Measurements from ENCODE around the gene BLTP1.

The BLTP1 gene

DNA sequence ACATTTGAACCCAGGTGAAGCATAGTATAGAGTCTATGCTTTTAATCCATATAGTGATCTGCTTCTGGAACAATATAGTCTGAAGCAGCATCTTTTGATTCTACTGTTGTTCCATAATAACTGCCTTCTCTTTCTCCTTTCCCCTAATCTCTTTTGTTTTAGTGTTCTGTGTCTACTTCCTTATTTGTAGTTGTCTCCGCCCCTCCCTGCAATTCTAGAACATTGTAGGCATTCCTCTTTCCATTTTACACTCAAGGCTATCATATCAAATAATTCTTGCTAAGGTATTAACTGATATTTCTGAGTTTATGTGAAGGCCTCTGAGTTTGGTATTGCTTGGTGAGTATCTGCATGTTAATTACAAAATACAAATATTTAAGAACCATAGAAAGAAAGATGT lies 11.6 kb downstream of the BLTP1 start:
- TF ChIP-seq, protein P1, sequence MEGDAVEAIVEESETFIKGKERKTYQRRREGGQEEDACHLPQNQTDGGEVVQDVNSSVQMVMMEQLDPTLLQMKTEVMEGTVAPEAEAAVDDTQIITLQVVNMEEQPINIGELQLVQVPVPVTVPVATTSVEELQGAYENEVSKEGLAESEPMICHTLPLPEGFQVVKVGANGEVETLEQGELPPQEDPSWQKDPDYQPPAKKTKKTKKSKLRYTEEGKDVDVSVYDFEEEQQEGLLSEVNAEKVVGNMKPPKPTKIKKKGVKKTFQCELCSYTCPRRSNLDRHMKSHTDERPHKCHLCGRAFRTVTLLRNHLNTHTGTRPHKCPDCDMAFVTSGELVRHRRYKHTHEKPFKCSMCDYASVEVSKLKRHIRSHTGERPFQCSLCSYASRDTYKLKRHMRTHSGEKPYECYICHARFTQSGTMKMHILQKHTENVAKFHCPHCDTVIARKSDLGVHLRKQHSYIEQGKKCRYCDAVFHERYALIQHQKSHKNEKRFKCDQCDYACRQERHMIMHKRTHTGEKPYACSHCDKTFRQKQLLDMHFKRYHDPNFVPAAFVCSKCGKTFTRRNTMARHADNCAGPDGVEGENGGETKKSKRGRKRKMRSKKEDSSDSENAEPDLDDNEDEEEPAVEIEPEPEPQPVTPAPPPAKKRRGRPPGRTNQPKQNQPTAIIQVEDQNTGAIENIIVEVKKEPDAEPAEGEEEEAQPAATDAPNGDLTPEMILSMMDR (IDR thresholded peaks at IDR 0.05; ENCODE audit: low read depth, low read length) = no peak
- in situ Hi-C loops (cut with HindIII; ENCODE audit: low sequenced_read_pairs) = no loop called here
- no peak for DNase-seq (ENCODE audit: low read depth, low spot score)
- no peak overlapping the region for H3K4me3 ChIP-seq (ENCODE audit: low read depth, low read length)

DNA sequence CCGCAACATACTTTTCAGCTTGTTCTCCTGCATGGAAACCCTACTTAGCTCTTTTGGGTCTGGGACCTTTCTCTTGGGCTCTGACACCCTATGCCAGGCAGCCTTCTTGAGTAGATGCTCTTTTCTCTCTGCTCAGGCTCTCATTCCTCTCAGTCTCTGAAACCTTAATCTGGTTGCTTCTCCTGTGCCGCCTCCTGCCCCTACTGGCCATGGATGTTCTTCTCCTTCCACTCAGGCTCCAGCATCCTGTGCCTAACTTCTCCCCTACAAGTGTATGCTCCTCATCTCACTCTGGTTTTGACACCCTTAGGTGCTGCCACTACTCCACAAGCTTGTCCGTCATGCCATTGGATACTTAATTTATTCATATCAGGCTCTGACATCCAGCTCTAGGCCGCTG lies 15.2 kb downstream of the BLTP1 start:
- no peak for DNase-seq (ENCODE audit: low read depth, low spot score)
- in situ Hi-C loops (cut with HindIII; ENCODE audit: low sequenced_read_pairs) = no loop called here
- no peak overlapping the region for H3K4me3 ChIP-seq (ENCODE audit: low read depth, low read length)
- TF ChIP-seq, protein P1 (IDR thresholded peaks at IDR 0.05; ENCODE audit: low read depth, low read length) = no peak

DNA sequence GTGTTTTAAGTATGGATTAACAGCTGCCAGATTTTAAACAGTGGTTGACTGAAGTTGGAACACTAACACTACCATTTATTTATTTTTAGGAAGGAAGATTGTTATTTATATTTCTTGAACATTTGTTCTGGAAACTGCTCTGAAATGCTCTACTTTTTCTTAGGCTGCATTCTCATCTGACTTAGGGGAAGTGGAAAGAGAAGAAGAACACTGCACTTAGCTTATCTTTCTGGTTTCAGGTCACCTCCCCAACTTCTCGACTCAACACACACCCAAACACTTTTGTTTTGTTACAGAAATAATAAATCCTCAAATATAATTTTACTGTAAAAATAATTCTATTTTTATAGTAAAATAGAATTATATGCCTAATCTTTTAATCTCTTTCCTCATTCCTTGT lies 18.6 kb downstream of the BLTP1 start:
- DNase-seq (ENCODE audit: low read depth, low spot score) = no peak
- TF ChIP-seq, protein P1 (IDR thresholded peaks at IDR 0.05; ENCODE audit: low read depth, low read length) = no peak
- no peak overlapping the region for H3K4me3 ChIP-seq (ENCODE audit: low read depth, low read length)
- in situ Hi-C loops (cut with HindIII; ENCODE audit: low sequenced_read_pairs) = no loop called here

DNA sequence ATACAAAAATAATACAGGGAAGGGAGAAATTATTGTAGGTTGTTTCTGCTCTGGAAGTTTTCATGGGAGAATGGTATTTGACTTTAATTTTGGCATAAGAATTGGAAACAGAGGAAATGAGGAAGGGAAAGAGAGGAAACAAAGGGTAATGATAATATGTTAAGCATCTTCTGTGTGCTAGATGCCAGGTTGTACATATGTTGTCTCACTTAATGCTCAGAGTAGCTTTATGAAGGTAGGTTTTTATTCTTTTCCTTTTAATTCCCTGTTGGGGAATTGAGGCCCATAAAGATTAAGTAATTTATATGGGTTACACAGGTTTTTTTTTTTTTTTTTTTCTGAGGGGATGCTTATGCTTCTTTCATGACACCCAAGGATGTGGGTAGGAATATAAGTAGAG lies 19.2 kb downstream of the BLTP1 start:
- no peak for DNase-seq (ENCODE audit: low read depth, low spot score)
- in situ Hi-C loops (cut with HindIII; ENCODE audit: low sequenced_read_pairs) = no loop called here
- no peak overlapping the region for H3K4me3 ChIP-seq (ENCODE audit: low read depth, low read length)
- TF ChIP-seq, protein P1 (IDR thresholded peaks at IDR 0.05; ENCODE audit: low read depth, low read length) = no peak

DNA sequence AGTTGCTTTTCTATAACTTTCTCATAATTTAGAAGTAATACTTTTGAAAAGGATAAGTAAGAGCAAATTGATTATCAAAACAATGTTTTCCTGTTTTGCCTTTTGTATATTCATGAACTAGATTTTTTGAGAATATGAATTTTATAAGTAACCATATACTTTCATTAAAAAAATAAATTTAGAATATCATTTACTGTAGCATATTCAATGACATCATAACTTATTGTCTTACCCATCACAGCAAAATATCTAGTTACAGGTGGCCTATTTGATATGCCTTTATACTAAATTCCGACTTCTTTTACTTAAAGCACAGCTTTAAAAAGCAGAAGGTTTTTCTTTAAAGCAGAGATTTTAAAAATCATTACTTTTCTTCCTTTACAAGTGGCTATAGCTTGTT lies 20.1 kb downstream of the BLTP1 start:
- no peak overlapping the region for H3K4me3 ChIP-seq (ENCODE audit: low read depth, low read length)
- in situ Hi-C loops (cut with HindIII; ENCODE audit: low sequenced_read_pairs) = no loop called here
- DNase-seq (ENCODE audit: low read depth, low spot score) = no peak
- TF ChIP-seq, protein P1 (IDR thresholded peaks at IDR 0.05; ENCODE audit: low read depth, low read length) = no peak

DNA sequence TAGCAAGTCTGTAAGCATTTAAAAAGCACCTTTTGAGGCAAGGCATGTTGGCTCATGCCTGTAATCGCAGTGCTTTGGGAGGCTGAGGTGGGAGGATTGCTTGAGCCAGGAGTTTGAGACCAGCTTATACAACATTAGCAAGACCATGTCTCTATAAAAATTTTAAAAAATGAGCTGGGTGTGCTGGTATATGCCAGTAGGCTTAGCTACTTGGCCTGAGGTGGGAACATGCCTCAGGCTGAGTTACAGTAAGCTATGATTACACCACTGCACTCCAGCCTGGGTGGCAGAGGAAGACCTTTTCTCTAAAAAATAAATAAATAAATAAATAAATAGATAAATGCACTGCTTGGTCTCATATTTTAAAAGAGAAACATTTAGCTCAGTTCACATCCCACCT lies 26.8 kb downstream of the BLTP1 start:
- in situ Hi-C loops (cut with HindIII; ENCODE audit: low sequenced_read_pairs) = no loop called here
- TF ChIP-seq, protein P1 (IDR thresholded peaks at IDR 0.05; ENCODE audit: low read depth, low read length) = no peak
- DNase-seq (ENCODE audit: low read depth, low spot score) = no peak
- no peak overlapping the region for H3K4me3 ChIP-seq (ENCODE audit: low read depth, low read length)

DNA sequence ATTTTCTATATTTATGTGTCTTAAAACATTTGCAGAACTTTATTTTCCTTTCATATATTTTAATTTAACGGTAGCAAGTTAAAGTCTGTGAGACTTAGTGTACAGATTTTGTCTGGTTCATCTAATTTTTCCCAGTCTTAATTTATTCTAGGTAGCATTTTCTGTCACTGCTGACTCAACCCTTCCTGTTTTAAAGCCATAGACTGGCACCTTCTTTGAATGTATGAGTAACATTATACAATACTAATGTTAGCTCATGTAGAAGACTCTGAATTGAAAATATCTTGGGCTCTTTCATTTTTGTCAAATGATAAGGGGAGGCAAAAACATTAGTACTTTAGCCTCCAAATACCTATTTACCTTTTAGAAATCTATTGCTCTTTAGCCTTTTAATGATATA lies 43.6 kb downstream of the BLTP1 start:
- no peak overlapping the region for H3K4me3 ChIP-seq (ENCODE audit: low read depth, low read length)
- in situ Hi-C loops (cut with HindIII; ENCODE audit: low sequenced_read_pairs) = no loop called here
- DNase-seq (ENCODE audit: low read depth, low spot score) = no peak
- TF ChIP-seq, protein P1 (IDR thresholded peaks at IDR 0.05; ENCODE audit: low read depth, low read length) = no peak
